Breast epithelium (tissue), 3 donors: ENCODE measurements around the gene ERV3-1.

Experiments used
- POLR2A ChIP-seq: fragments of 450-650 bp; IDR thresholded peaks from one replicate; pipeline ENCODE4 v1.6.1; 2016; ENCODE audit warnings: antibody characterized with exemption, mild to moderate bottlenecking, moderate library complexity
- TF ChIP-seq, protein P1 (sequence below), 3 donors: fragments of 450-650 bp; IDR thresholded peaks; one replicate each; pipeline ENCODE4 v1.5.1; 2016 to 2017; ENCODE audit warnings: antibody characterized with exemption in 3 of 3, mild to moderate bottlenecking in 3 of 3, moderate library complexity in 3 of 3

DNA sequence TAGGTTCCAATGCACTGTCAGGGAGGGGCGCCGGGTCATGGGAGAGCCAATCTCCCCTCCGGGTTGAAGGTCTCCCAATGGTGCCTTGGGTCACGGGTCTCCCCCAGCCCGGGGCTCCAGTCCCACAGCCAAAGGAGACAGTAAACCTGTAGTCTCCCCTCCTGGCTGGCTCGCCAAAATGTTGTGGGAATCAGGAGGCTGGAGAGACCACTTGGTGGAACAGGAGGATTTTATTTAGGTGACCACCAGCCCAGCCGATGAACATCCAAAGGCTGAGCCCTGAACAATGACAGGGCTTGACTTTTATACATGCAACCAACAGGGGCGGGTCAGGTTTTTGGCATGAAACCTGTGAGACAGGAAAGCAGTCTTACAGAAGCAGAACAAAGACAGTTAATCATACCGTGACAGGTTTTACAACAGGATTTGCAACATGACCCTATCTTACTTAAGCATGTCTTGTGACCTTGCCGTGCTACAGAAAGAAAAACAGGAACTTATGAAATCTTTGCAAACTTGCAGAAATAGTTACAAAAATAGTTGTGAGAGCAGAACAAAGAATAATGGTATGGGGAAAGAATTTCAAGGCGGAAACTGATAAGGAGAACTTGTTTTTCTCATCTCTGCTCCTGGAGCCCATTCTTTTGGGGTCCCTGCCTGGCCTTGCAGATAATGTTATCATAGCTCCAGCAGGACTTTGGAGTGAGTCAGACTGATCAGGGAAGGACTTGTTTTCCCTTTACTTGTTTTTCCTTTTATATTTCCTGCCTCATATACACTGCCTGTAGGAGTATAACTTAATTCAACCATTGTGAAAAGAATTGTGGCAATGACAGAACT lies 7.1 kb downstream of the ERV3-1 start:
- no peak for TF ChIP-seq POLR2A
- TF ChIP-seq, protein P1, sequence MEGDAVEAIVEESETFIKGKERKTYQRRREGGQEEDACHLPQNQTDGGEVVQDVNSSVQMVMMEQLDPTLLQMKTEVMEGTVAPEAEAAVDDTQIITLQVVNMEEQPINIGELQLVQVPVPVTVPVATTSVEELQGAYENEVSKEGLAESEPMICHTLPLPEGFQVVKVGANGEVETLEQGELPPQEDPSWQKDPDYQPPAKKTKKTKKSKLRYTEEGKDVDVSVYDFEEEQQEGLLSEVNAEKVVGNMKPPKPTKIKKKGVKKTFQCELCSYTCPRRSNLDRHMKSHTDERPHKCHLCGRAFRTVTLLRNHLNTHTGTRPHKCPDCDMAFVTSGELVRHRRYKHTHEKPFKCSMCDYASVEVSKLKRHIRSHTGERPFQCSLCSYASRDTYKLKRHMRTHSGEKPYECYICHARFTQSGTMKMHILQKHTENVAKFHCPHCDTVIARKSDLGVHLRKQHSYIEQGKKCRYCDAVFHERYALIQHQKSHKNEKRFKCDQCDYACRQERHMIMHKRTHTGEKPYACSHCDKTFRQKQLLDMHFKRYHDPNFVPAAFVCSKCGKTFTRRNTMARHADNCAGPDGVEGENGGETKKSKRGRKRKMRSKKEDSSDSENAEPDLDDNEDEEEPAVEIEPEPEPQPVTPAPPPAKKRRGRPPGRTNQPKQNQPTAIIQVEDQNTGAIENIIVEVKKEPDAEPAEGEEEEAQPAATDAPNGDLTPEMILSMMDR (IDR thresholded peaks at IDR 0.05), result no peak
